ENCODE measurements around the gene VPS37B. TPM values are rescaled to one million over a fixed set of nuclear protein-coding genes. Genes with fewer than 3 reads are reported as not detected.
"Not testable (repeated sequence)": the region's sequence is repeated elsewhere in the genome, so short reads cannot be mapped to it uniquely, and the experiment has no call there.

VPS37B gene
- total RNA-seq, 1 experiment from 2014 or later: 37.6 TPM

DNA sequence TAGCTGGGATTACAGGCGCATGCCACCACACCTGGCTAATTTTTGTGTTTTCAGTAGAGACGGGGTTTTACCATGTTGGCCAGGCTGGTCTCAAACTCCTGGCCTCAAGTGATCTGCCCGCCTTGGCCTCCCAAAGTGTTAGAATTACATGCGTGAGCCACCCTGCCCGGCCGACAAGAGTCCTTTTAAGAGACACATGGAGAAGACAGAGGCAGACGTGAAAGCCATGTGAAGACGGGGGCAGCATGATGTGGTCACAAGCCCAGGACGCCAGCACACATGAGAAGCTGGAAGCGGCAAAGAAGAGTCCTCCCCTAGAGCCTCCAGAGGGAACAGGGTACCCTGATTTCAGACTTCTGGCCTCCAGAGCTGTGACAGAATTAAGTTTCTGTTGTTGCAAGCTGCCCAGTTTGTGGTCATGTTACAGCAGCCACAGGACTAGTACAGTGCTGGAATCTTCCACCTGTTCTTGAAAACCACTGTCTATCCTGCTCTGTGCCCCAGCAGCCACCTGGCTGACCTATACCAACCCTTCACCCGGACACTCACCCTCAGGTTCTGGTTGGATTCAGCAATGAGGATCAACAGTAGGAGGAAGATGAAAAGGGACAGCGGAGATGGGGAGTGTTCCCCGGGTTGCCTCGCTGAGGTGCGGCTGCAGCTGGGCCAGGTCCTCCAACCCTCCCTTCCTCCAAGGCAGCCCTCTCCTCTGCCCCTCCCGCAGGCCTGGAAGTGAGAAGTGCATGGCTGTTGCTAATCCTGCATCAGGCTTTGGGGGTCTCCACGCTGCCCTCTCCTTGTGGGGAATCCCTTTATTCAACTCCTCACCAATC is 16.9 kb downstream of the VPS37B start:
- H3K27ac Mint-ChIP-seq (ENCODE audit: low read depth, unreplicated experiment): no peak overlapping the region
- no peaks in the 10 kb centered on the region for H3K27me3 Mint-ChIP-seq (ENCODE audit: insufficient read depth, unreplicated experiment)
- no TSS peak for BruUV-seq (replicated peaks)

DNA sequence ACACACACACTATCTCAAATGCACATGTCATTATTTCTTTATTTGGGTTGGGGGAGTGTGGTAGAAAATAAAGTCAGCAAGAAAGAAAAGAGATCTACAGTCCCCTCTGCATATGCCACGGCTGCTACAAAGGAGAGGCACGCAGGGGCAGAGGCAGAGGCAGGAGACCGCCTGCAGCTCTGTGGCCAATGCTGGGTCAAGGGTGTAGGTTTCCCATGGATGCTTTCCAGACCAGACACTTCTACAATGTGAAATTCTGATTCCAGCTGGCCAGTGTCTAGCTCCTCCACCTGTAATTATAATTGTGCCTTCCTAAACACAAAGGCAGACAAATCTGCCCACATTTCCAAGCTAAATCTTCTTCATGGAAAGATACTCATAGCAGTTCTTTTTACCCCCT is 19.2 kb downstream of the VPS37B start:
- no peaks in the 10 kb centered on the region for H3K27me3 Mint-ChIP-seq (ENCODE audit: insufficient read depth, unreplicated experiment)
- H3K36me3 Mint-ChIP-seq (ENCODE audit: insufficient read depth, unreplicated experiment): peaks cover 19% of the 10 kb centered on the region
- DNase-seq (ENCODE audit: unreplicated experiment): no peak
- POLR2A ChIA-PET: interaction anchor here (0.6 to 2.1 kb wide), 5 partner anchors 12 to 70 kb away, joined by 3 to 9 read pairs (median 4); no protein-coding TSS in a partner anchor
- BruUV-seq (replicated peaks): no TSS peak
- H3K4me3 Mint-ChIP-seq (ENCODE audit: unreplicated experiment): no peak overlapping the region
- no peaks in the 10 kb centered on the region for H3K9me3 Mint-ChIP-seq (ENCODE audit: unreplicated experiment)
- CTCF ChIA-PET: interaction anchor here (1.0 to 1.5 kb wide), 2 partner anchors 11 to 16 kb away, joined by 3 read pairs; no protein-coding TSS in a partner anchor
- TF ChIP-seq CTCF (IDR thresholded peaks at IDR 0.05; ENCODE audit: unreplicated experiment): no peak
- no peak overlapping the region for H3K27ac Mint-ChIP-seq (ENCODE audit: low read depth, unreplicated experiment)
- intact Hi-C loops (cut with micrococcal nuclease): no loop called here
- H3K4me1 Mint-ChIP-seq (ENCODE audit: insufficient read depth, unreplicated experiment): peaks cover 38% of the 10 kb centered on the region

More for the DNA sequence above, 16.9 kb downstream of the VPS37B start:
- Mint-ChIP-seq H3K9me3 (ENCODE audit: unreplicated experiment) (no peaks in the 10 kb centered on the region), H3K36me3 (ENCODE audit: insufficient read depth, unreplicated experiment) (peaks cover 12% of the 10 kb centered on the region), H3K4me1 (ENCODE audit: insufficient read depth, unreplicated experiment) (peaks cover 16% of the 10 kb centered on the region), H3K4me3 (ENCODE audit: unreplicated experiment) (no peak overlapping the region)
- ChIA-PET POLR2A (interaction anchor here (1.0 kb wide), 1 partner anchor 12 kb away, joined by 3 read pairs; no protein-coding TSS in a partner anchor), CTCF (interaction anchor here (0.5 to 1.3 kb wide), 3 partner anchors 11 to 359 kb away, joined by 3 to 4 read pairs (median 4); no protein-coding TSS in a partner anchor)
- no peak for TF ChIP-seq CTCF (IDR thresholded peaks at IDR 0.05; ENCODE audit: unreplicated experiment)
- intact Hi-C loops (cut with micrococcal nuclease): no loop called here
- DNase-seq (ENCODE audit: unreplicated experiment): no peak

DNA sequence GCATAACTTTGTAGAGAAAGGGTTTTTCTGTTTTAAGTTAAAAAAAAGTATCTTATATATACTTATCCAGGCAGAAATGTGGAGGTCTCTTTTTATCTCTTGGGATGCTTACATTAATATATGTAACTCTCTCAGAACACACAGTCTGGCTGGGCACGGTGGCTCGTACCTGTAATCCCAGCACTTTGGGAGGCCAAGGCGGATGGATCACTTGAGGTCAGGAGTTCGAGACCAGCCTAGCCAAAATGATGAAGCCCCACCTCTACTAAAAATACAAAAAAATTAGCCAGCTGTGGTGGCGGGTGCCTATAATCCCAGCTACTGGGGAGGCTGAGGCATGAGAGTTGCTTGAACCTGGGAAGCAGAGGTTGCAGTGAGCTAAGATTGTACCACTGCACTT is 19.6 kb downstream of the VPS37B start:
- H3K4me3 Mint-ChIP-seq (ENCODE audit: unreplicated experiment); H3K27ac Mint-ChIP-seq (ENCODE audit: low read depth, unreplicated experiment); BruUV-seq (replicated peaks); DNase-seq (ENCODE audit: unreplicated experiment); H3K27me3 Mint-ChIP-seq (ENCODE audit: insufficient read depth, unreplicated experiment); H3K9me3 Mint-ChIP-seq (ENCODE audit: unreplicated experiment); intact Hi-C loops (cut with micrococcal nuclease): not testable (repeated sequence)
- Mint-ChIP-seq H3K4me1 (ENCODE audit: insufficient read depth, unreplicated experiment) (peaks cover 40% of the 10 kb centered on the region), H3K36me3 (ENCODE audit: insufficient read depth, unreplicated experiment) (peaks cover 19% of the 10 kb centered on the region)
- POLR2A ChIA-PET: interaction anchor here (0.7 to 2.1 kb wide), 4 partner anchors 12 to 71 kb away, joined by 3 to 9 read pairs (median 5); no protein-coding TSS in a partner anchor
- CTCF ChIA-PET: interaction anchor here (1.5 kb wide), 1 partner anchor 16 kb away, joined by 3 read pairs; no protein-coding TSS in a partner anchor

- no peaks in the 10 kb centered on the region for H3K9me3 Mint-ChIP-seq (ENCODE audit: unreplicated experiment)
- H3K4me3 Mint-ChIP-seq (ENCODE audit: unreplicated experiment): no peak overlapping the region
- peaks cover 21% of the 10 kb centered on the region for H3K36me3 Mint-ChIP-seq (ENCODE audit: insufficient read depth, unreplicated experiment)
- no peak for DNase-seq (ENCODE audit: unreplicated experiment)
- no peaks in the 10 kb centered on the region for H3K27me3 Mint-ChIP-seq (ENCODE audit: insufficient read depth, unreplicated experiment)
- intact Hi-C loops (cut with micrococcal nuclease): no loop called here
- ChIA-PET CTCF (interaction anchor here (0.6 to 1.5 kb wide), 3 partner anchors 15 to 22 kb away, joined by 3 to 4 read pairs (median 4); no protein-coding TSS in a partner anchor), POLR2A (interaction anchor here (0.7 to 0.9 kb wide), 2 partner anchors 13 to 99 kb away, joined by 3 to 4 read pairs; partner anchors contain the start of gene OGFOD2)
- no peak for TF ChIP-seq CTCF (IDR thresholded peaks at IDR 0.05; ENCODE audit: unreplicated experiment)
- H3K4me1 Mint-ChIP-seq (ENCODE audit: insufficient read depth, unreplicated experiment): peaks cover 35% of the 10 kb centered on the region
- BruUV-seq (replicated peaks): no TSS peak
- no peak overlapping the region for H3K27ac Mint-ChIP-seq (ENCODE audit: low read depth, unreplicated experiment)
Measured at GRCh38 chr12:122875590-122876220, 20.2 kb downstream of the VPS37B start.

Measured in MCF 10A (cell line).